Large intestine (tissue), 3 donors: Measurements from ENCODE around the gene ENOSF1. TPM values are rescaled to one million over a fixed set of nuclear protein-coding genes. Genes with fewer than 3 reads are reported as not detected.

Experiments
- DNase-seq, 2 donors: peaks; one replicate each; pipeline versions ENCODE4 v3.0.0 to v3.0.0-alpha.2; 2013
- H3K27ac ChIP-seq: one replicate; pipeline ENCODE4 v1.5.1; 2013; ENCODE audit warnings: low read length
- H3K27me3 ChIP-seq: 2 replicates; pipeline ENCODE4 v1.6.1; 2013; ENCODE audit warnings: low read length; ENCODE audit not compliant: control insufficient read depth, insufficient read depth
- H3K36me3 ChIP-seq: 2 replicates; pipeline ENCODE4 v1.6.1; 2013; ENCODE audit warnings: low read length; ENCODE audit not compliant: control insufficient read depth, insufficient read depth
- H3K4me1 ChIP-seq: one replicate; pipeline ENCODE4 v1.6.1; 2013; ENCODE audit warnings: low read length; ENCODE audit not compliant: control insufficient read depth, insufficient read depth
- H3K4me3 ChIP-seq: one replicate; pipeline ENCODE4 v1.5.1; 2013; ENCODE audit warnings: low read length
- H3K9me3 ChIP-seq: one replicate; pipeline ENCODE4 v1.6.1; 2013; ENCODE audit warnings: mild to moderate bottlenecking, low read depth, low read length, moderate library complexity; ENCODE audit not compliant: control insufficient read depth
- WGBS: methylation state at CpG from one replicate; pipeline ENCODE4 v1.1.5; 2013; ENCODE audit warnings: low lambda C conversion rate; ENCODE audit not compliant: insufficient coverage; 5-methylcytosine and 5-hydroxymethylcytosine counted together
- polyA plus RNA-seq: library from polyadenylated mRNA; unstranded; fragments of 120-200 nt; gene quantifications from one replicate; pipeline ENCODE4 v1.2.1, GENCODE V29; 2013

The ENOSF1 gene
- polyA plus RNA-seq, 1 donor, result 291 TPM

GRCh38 chr18:666177-666576, 46.3 kb downstream of the ENOSF1 start:
- H3K27ac ChIP-seq, result no peak overlapping the region
- WGBS, result no CpG with 5 or more reads among the region's 8 CpGs
- DNase-seq, result no peak
- no peaks in the 10 kb centered on the region for H3K27me3 ChIP-seq
- H3K4me3 ChIP-seq, result no peak overlapping the region
- peaks cover 35% of the 10 kb centered on the region for H3K36me3 ChIP-seq
- no peaks in the 10 kb centered on the region for H3K4me1 ChIP-seq
- H3K9me3 ChIP-seq, result peaks cover 5% of the 10 kb centered on the region

DNA sequence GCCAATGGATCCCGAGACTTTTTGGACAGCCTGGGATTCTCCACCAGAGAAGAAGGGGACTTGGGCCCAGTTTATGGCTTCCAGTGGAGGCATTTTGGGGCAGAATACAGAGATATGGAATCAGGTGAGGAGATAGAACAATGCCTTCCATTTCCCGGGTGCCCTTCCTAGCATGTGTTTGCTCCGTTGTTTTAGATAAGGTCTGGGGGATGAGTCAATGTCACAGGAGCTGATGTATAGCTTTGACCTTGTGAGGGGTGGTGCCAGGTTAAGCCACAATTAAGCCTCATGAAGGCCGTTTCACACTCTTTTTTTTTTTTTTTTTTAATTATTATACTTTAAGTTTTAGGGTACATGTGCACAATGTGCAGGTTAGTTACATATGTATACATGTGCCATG, 50.2 kb downstream of the ENOSF1 start:
- DNase-seq, result no peak
- Histone ChIP-seq H3K9me3 (peaks cover 5% of the 10 kb centered on the region), H3K4me1 (peaks cover 8% of the 10 kb centered on the region), H3K27ac (no peak overlapping the region), H3K4me3 (no peak overlapping the region), H3K36me3 (peaks cover 25% of the 10 kb centered on the region), H3K27me3 (no peaks in the 10 kb centered on the region)
- WGBS, result no CpG with 5 or more reads among the region's 4 CpGs

DNA sequence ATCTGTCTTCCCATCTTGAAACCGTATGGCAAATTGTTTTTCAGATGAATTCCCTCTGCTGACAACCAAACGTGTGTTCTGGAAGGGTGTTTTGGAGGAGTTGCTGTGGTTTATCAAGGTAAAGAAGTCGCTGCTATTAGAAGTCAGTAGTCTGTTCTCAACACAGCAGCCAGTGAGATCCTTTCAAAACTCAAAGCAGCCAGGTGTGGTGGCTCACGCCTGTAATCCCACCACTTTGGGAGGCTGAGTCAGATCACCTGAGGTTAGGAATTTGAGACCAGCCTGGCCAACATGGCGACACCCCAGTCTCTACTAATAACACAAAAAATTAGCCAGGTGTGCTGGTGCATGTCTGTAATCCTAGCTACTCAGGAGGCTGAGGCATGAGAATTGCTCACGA, 52.8 kb downstream of the ENOSF1 start:
- Histone ChIP-seq H3K27ac (no peak overlapping the region), H3K9me3 (peaks cover 5% of the 10 kb centered on the region), H3K36me3 (peaks cover 19% of the 10 kb centered on the region), H3K27me3 (no peaks in the 10 kb centered on the region), H3K4me3 (no peak overlapping the region), H3K4me1 (peaks cover 8% of the 10 kb centered on the region)
- DNase-seq, result no peak
- WGBS, result 100% methylated on average over 1 of the region's 6 CpGs

- Histone ChIP-seq H3K36me3 (peaks cover 19% of the 10 kb centered on the region), H3K9me3 (peaks cover 5% of the 10 kb centered on the region), H3K4me1 (peaks cover 8% of the 10 kb centered on the region), H3K27me3 (no peaks in the 10 kb centered on the region), H3K4me3 (peak overlapping the region; percentile 80), H3K27ac (no peak overlapping the region)
- no peak for DNase-seq
- 100% methylated on average over 1 of the region's 10 CpGs for WGBS
Observed at GRCh38 chr18:658947-659533, 53.4 kb downstream of the ENOSF1 start.

DNA sequence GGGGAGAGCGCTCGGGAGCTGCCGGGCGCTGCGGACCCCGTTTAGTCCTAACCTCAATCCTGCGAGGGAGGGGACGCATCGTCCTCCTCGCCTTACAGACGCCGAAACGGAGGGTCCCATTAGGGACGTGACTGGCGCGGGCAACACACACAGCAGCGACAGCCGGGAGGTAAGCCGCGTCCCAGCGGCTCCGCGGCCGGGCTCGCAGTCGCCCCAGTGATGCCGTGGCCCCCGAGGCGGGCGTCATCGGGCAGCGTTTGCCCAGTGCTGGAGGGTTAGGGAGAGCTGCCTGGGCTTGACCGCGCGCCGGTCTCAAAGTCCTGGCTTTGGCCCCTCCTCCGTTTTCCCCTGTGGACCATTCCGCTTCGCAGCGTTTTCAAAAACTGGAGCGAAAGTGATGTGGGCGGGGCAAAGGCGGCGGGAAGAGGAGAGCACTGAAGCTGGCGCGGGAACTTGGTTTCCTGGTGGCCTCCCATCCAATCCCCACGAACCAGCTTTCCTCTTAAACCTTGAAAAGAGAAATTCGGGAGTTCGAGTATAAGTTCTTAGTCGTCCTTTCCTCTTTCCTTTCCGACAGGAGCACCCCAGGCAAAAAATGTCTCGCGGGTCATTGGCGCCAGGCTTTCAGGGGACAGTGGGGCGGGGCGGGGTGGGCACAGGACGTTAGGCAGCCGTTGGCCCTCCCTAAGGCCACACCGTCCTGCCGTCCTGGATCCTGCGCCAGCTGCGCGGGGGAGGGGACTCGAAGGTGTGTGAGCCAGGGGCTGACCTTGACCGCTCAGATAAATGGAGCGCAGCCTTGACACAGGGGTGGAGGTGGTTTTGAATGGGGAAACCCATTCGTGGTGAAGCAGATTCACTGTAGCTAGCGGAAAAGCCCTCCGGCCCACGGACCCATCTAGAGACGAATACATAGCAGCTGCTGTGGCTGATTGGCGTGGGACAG, 54.2 kb downstream of the ENOSF1 start:
- WGBS, result no CpG with 5 or more reads among the region's 72 CpGs
- Histone ChIP-seq H3K27me3 (no peaks in the 10 kb centered on the region), H3K27ac (peak overlapping the region; percentile 94), H3K4me1 (peaks cover 8% of the 10 kb centered on the region), H3K9me3 (peaks cover 5% of the 10 kb centered on the region), H3K36me3 (peaks cover 19% of the 10 kb centered on the region), H3K4me3 (peak overlapping the region; percentile 80)
- DNase-seq, result peak; percentile 91 to 95

DNA sequence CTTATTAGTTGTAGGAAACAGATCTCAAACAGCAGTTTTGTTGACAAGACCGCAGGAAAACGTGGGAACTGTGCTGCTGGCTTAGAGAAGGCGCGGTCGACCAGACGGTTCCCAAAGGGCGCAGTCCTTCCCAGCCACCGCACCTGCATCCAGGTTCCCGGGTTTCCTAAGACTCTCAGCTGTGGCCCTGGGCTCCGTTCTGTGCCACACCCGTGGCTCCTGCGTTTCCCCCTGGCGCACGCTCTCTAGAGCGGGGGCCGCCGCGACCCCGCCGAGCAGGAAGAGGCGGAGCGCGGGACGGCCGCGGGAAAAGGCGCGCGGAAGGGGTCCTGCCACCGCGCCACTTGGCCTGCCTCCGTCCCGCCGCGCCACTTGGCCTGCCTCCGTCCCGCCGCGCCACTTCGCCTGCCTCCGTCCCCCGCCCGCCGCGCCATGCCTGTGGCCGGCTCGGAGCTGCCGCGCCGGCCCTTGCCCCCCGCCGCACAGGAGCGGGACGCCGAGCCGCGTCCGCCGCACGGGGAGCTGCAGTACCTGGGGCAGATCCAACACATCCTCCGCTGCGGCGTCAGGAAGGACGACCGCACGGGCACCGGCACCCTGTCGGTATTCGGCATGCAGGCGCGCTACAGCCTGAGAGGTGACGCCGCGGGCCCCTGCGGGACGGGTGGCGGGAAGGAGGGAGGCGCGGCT, 55.0 kb downstream of the ENOSF1 start, which contains the start of gene TYMS:
Gene TYMS (plus strand): TSS at position 343 of the 690 bp plus-strand sequence. CDS start 90 bp downstream, at position 433.
- Histone ChIP-seq H3K27me3 (no peaks in the 10 kb centered on the region), H3K4me1 (peaks cover 8% of the 10 kb centered on the region), H3K4me3 (peak within 1 kb of the TSS; percentile 80), H3K36me3 (peaks cover 19% of the 10 kb centered on the region), H3K9me3 (peaks cover 5% of the 10 kb centered on the region), H3K27ac (peak within 1 kb of the TSS; percentile 94)
- no CpG with 5 or more reads among the region's 79 CpGs for WGBS
- DNase-seq, result peak; percentile 70 to 91

- Histone ChIP-seq H3K4me1 (peaks cover 8% of the 10 kb centered on the region), H3K27me3 (no peaks in the 10 kb centered on the region), H3K36me3 (peaks cover 11% of the 10 kb centered on the region), H3K9me3 (no peaks in the 10 kb centered on the region), H3K4me3 (no peak overlapping the region), H3K27ac (no peak overlapping the region)
- no peak for DNase-seq
- WGBS, result 88% methylated on average over 3 of the region's 6 CpGs
Observed at GRCh38 chr18:655445-655844, 57.0 kb downstream of the ENOSF1 start.

DNA sequence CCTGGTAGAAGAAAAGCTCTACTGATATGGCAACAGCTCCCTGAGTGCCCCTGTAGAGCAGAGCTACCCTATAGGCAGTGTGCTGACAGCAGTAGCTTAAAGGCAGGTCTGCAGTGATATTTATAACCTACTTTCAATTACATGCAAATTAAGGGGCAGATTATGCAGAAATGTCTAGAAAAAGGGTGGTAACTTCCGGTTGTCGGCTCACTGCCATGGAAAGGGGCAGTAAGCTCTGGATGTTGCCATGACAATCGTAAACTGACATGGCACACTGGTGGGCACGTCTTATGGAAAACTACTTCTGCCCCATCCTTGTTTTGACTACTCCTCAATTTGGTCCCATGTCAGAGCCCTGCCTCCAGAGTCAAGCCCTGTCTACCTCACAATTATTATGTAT, 57.8 kb downstream of the ENOSF1 start:
- Histone ChIP-seq H3K4me3 (no peak overlapping the region), H3K9me3 (no peaks in the 10 kb centered on the region), H3K27ac (no peak overlapping the region), H3K27me3 (no peaks in the 10 kb centered on the region), H3K4me1 (peaks cover 8% of the 10 kb centered on the region), H3K36me3 (peaks cover 4% of the 10 kb centered on the region)
- WGBS, result 100% methylated on average over 2 of the region's 4 CpGs
- DNase-seq, result no peak

GRCh38 chr18:653512-653911, 58.9 kb downstream of the ENOSF1 start:
- DNase-seq, result no peak
- Histone ChIP-seq H3K4me3 (no peak overlapping the region), H3K27me3 (no peaks in the 10 kb centered on the region), H3K9me3 (no peaks in the 10 kb centered on the region), H3K4me1 (peaks cover 2% of the 10 kb centered on the region), H3K36me3 (no peaks in the 10 kb centered on the region), H3K27ac (no peak overlapping the region)
- no CpG with 5 or more reads among the region's 2 CpGs for WGBS

- Histone ChIP-seq H3K9me3 (no peaks in the 10 kb centered on the region), H3K4me3 (no peak overlapping the region), H3K27me3 (no peaks in the 10 kb centered on the region), H3K36me3 (no peaks in the 10 kb centered on the region), H3K4me1 (no peaks in the 10 kb centered on the region), H3K27ac (no peak overlapping the region)
- 83% methylated on average over 4 of the region's 4 CpGs for WGBS
- DNase-seq, result no peak
Observed at GRCh38 chr18:652131-652530, 60.3 kb downstream of the ENOSF1 start.
